Measurements from ENCODE around the gene ANKRD17.

ANKRD17 gene

DNA sequence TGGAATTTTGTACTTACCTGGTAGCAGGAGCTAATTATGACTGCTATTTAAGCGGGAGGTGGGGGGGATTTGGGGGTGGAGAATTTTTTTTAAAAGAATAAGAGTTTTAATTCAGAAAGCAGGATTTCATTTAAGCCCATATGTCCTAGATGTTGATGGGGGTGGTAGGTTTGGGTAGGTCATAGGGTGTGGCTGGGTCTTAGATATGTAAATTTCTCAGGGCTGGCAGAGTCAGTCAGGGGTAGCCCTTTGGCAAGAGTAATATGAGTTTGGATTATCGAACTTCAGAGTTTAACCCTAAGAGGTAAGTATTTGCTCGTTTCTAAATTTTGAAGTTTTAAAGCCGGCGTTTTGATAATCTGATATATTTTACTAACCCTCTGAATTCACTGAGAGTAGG, 153.9 kb downstream of the ANKRD17 start:
- DNase-seq = no peak

DNA sequence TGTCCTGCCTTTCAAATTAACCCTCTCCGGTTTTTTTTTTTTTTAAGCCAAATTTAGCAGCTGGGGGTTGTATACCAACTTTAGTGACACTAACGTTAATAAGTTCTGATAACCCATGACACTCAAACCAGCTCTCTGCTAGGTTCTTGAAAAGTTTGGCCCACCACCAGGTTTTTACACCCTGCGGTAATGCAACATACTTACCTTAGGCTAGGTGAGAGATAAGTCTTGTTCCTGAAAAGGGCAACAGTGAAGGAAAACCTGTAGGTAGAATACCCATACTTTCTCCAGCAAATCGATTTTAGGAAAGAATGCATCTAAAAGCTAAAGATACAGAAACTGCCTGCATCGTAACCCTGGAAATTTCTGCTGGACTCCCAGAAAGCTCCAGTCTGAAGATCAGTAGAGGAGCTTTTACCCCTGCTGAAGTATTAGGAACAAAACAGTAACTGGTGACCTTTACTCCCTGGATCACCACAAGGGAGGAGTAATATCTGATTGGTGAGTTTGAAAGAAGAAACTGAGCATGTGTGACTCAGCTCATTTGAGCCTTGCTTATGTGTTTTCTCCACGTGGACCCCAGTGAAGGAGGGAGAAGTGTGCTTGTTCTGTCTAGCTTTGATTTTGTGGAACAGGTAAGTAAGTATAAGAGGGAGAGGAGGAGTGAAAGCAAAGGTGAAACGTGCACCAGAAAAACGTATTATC, 154.6 kb downstream of the ANKRD17 start:
- no peak for DNase-seq

DNA sequence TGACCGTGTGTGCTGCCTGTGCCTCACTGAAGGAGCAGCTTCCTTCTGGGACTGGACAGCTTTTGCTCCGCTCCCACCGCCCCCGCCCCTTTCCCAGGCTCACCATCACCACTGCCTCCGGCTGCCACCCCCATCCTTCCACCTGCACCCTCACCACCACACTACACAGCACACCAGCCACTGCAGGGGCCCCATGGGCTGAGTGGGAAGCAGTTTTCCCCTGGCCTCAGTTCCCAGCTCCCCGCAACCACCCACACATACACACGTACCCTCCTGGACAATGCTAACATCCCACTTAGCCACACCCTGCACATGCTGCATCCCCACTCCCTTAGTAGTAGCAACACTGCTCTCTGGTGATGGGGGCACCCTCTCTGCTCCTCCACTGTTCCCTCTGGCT, 159.5 kb downstream of the ANKRD17 start:
- no peak for DNase-seq

DNA sequence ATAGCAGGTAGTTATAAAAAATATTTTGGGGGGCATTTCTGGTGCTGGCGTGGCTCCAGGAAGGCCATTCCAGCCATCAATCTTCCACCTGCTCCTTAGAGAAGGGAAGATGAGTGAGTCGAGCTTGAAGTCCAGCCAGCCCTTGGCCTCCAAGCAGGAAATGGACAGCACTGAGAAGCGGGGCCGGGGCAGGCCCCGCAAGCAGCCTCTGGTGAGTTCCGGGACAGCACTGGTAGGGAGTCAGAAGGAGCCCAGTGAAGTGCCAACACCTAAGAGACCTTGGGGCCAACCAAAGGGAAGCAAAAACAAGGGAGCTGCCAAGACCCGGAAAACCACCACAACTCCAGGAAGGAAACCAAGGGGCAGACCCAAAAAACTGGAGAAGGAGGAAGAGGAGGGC, 159.9 kb downstream of the ANKRD17 start:
- DNase-seq = no peak

DNA sequence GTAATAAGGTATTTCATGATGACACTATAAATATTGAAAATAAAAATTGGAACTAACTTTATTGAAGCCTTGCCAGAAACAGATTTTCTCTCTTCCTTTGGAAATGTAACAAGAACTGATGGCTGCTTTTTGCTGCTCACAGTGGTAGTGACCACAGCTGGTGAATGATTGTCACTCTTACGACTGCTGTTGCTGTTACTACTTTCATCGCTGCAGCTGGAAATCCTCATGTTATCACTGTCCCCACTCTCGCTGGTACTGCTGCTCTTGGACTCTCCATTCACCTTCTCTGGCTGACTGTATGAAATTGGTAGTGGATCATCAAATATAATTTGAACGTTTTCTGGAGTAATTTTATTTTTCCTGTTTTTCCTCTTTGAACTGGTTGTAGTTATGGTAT, 160.6 kb downstream of the ANKRD17 start:
- no peak for DNase-seq

DNA sequence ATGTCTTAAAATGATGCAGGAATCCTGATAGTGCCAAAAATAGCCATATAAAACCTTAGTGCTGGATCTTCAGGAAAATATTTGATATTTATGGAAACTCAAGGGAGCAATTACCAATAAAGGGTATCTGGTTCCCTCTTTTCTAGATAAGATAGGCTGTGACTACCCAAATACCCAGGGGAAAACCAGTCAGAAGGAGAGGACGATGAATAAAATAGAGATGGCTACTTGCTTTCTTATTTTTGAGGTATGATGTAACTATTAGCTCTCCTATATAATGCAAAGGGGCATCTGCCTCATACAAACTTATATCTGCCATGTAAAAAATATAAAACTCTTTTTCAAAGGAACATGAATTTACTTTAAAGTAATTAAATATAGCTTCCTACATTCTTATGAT, 165.7 kb downstream of the ANKRD17 start:
- DNase-seq = no peak

DNA sequence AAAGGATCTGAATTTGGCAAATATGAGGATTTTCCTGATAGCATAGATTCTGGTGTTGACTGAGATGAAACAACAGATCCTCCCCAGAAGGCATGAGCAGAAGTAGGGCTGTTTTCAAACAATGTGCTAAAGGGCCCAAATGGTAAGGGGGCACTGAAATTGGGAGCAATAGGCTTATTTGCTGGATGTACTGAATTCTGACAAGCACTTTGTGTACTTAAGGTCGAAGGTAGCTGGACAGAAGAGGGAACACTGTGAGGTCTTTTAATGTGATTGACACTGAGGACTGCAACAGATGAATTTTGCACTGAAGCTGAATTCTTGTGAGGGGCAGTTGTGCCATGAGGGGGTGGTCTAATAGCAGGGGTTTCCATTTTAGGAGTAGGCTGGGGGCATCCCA, 167.9 kb downstream of the ANKRD17 start:
- no peak for DNase-seq

DNA sequence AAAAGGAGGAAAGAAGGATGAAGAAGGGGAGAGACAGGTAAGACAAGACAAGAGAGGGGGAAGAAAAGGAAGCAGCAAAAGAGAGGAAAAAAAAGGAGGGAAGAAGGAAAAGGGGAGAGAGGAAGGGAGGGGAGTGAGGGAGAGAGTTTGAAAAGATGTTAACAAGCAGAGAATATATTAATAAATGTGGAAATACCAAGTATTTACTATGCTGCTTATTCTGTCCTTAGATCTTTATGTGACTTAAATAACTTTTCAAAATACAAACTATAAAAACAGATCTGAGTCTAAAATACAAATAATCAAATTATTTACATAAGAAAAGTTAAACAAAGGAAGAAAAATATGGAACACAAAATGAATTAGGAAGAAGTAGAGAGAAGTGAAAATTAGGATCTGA, 170.7 kb downstream of the ANKRD17 start:
- DNase-seq = no peak

DNA sequence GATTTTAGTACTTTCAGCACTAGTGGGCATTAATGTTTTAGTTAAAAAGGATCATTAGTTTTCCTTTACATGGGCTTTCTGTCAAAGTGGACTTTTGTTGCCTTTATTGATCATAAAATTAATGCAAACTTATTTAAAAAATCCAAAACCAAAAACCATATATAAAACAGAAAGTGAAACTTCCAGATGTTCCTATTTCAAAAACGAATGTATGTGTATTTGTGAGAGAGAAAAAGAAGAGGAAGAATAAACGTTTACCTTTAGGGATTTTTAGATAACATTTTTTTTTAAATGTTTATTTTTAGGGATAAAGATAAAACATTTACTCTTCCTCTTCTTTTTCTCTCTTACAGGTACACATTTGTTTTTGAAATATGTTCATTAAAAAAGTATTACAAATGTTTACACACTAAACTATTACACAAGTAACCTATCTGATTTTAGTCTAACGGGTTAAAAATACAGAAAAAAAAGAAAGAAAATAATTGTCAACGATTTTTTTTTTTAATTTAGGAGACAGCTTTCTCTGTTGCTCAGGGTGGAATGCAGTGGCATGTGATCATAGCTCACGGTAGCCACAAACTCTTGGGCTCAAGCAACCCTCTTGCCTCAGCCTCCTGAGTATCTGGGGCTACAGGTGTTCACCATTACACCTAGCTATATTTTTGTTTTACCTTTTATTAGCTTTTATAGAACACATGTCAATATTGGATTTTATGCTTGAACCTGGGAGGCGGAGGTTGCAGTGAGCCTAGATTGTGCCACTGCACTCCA, 172.3 kb downstream of the ANKRD17 start:
- DNase-seq = no peak

DNA sequence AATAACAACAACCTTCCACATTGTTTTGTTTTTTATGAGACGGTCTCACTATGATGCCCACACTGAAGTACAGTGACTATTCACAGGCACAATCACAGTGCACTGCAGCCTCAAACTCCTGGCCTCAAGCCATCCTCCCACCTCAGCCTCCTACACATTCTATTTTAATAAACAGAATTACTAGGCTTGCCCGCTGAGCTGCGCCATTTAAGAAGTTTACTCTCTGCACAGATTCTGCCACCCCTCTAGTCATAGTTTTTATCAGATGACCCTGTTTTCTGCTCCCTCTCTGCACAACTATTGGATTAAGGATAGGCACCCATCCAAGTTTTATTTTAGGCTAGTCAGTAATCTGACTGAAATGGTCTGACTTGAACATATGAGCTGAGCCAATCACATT, 177.8 kb downstream of the ANKRD17 start:
- no peak for DNase-seq

DNA sequence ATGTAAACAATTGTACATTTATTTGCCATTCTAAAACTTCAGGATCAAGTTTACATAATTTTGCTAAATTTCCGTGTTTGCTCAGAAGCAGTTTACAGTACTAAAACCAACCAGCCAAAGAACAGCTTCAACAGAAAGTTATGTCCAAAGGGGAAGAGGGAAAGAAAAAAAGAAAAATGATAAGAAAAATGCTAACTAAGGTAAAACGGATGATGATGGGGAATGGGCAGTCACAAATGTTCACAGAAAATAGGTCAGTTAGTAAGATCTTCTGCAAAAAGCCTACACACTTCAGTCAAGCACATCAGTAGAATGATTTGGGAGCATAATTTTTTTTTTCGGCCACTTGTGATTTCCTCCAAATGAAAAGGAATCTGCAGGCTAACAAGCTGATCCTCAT, 182.8 kb downstream of the ANKRD17 start:
- DNase-seq = no peak

DNA sequence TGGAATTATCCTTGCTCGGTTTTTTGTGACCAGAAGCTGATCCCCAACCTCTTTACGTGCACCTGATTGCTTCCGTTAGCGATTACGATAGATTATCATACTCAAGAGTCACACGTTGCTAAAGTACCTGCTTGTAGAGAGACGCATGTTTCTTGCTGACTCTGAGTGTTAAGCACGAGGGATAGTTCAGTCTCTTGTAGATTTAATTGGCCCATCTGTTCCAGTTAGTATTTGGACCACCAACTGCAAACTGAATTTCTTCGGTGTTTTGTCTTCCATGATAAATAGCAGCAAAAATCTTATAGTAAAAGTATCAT, 188.6 kb downstream of the ANKRD17 start:
- no peak for DNase-seq

DNA sequence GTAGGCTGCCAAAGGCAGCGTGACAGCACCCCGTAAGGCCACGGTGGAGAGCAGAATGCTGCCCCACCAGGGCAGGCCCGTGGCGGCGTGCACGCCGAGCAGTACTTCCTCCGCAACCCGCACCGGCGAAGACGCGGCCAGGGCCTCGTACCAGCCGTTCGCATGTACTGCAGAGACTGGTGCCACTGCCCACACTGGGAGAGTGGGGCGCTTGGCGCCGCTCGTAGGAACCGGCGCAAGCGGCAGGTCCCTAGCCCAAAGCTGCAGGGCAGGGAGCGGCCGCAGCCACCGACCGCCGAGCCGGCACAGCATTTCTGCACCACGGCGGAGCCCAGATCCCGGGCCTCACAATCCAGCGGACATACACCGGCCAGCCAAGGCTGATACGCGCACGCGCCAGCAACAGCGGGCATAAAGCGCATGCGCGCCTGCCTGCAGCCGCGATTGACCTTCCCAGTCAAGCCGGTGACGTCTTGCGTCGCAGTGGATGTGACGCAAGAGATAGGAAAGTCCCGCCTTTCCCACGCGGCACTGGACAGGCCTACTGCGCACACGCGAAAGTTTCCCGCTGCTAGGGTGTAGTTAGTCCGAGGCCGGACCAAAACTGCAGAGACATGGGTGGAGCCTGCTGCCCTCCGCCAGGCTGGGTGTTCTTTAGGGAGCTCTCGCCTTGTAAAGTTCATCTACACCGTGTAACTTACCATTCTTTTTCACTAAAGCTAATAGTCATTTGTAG, 189.1 kb downstream of the ANKRD17 start, which contains the start of gene COX18:
Gene COX18 (minus strand): TSS at position 379 of the 736 bp plus-strand sequence. CDS start 67 bp downstream, at position 312.
- peak; percentile 94 for DNase-seq

DNA sequence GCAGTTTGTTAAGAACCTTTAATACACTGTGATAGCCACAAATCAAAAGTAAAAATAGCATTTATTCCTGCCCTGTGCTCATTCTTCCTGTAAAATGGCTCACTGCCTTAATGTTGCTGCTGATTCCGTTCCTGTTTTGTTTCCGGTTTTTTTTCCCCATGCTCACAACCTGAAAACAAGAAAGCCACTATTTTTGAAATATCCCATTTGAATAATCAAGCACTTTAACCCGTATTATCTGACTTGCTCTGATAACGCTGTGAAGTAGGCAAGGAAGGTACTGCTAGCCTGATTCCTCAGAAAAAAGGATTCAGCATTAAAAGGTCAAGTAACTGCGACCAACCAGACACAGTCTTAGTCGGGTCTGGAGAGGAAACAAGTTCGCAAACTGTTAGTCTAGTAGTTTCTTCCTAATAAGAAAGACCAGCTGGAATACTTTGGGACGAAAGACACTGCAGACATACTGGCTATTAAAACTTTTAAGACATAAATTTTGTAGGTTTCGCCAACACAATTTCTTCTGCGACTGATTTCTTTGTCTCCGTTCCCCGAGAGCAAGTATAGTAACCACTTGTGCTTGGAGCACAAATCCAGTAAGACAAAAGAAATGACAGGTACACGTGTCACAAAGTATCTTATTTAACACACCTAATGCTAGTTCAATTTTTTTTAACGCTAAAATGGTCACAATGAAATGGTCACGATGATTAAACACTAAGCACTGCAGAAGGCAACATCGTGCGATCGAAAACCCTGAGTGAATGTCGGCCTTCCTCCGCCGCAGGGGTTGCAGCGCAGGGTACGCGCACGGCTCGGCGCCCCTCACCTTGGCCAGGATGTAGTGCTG, 189.9 kb downstream of the ANKRD17 start:
- DNase-seq = no peak

DNA sequence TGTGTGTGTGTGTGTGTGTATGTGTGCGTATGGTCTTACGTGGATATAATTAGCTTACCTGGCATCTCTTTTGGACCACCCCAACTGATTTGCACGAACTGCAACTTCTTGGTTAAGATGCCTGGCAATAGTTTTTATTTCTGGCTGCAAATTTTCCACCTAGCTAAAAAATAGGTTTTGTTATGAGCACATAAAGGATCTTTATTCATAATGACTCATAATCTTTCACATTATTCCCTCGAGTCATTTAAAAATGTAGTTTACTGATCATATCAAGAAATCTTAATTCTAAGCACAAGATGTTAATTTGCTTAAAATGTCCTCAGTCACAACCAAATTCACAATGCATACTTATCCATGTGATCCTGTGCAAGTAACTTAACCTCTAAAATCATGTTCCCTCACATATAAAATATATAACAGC, 190.6 kb downstream of the ANKRD17 start:
- DNase-seq = peak; percentile 35

DNA sequence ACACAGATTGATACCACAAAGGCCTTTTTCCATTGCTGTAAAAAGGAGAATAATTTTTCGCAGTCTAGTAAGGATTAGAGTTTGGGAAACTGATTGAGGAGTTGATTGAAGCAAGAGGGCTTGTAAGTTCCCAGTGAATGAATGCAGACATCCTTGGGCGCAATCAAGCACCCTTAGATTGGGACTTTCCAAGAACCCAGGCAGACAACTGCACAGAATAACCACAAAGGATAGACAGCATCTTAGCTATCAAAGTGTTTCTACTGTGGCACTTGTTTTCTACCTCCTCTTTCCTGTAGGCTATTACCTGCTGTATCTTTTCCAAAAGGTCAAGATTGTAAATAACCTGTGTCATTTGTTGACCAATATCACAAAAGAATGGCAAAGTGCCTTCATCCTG, 191.7 kb downstream of the ANKRD17 start:
- DNase-seq = peak; percentile 22

DNA sequence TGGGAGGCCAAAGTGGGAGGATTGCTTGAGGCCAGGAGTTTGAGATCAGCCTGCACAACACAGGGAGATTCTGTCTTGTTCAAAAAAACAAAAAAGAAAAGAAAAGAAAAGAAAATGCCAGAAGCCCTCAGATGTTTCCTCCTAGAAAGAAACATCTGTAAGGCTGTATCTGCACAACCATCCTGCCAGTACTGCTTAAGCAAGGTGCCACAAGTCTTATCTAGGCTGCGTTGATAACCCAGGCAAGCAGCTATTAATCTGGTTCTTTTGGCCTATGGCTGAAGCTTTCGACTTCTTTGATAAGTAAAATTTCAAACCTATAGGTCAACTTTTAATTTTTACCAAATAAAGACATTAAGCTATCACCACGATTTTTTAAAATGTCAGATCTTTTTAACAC, 192.2 kb downstream of the ANKRD17 start:
- DNase-seq = no peak

DNA sequence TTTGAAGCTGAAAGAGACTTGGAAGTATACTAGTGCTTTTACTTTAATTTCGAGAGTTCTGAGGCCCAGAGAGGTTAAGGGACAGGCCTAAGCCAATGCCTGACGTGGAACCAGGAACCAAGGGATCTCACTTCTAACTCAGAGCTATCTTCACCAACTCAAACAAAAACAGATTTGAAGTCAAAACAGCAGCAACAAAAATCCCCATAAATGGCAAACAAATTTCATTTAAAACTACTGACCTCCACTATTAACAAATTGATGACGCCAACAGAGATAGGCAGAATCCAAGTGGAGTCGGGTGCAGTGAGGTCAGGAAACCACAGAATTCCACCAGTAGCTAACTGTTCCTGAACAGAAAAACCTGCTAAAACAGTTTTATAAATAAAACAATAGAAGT, 194.1 kb downstream of the ANKRD17 start:
- no peak for DNase-seq

DNA sequence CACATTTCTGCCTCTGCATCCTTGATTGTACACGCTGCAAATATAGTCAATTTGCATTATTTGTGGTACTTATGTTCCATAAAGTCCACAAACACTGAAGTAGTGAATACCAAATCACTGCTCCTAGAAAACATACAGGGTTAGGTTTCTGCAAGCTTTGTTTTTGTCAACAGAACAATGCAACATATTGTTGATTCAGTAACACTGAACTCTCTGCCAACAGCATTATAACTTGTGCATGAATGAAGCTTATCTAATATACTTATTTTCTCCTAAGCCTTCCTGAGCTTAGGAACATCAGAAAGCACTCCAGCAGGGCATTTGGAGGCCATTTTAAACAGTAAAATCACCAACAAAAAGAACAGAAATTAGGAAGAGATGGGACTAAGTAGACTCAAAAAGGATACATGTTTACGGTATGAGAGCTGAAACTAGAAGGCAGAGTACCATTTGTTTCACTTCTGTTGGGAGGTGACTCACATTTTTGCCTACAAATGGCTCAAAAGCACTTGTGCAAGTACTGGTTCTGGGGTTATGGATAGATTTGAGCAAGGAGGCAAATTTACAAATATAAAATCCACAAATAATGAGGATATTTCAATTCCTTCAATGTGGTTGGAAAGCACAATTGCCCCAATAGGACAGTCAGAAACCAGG, 203.2 kb downstream of the ANKRD17 start:
- DNase-seq = no peak

DNA sequence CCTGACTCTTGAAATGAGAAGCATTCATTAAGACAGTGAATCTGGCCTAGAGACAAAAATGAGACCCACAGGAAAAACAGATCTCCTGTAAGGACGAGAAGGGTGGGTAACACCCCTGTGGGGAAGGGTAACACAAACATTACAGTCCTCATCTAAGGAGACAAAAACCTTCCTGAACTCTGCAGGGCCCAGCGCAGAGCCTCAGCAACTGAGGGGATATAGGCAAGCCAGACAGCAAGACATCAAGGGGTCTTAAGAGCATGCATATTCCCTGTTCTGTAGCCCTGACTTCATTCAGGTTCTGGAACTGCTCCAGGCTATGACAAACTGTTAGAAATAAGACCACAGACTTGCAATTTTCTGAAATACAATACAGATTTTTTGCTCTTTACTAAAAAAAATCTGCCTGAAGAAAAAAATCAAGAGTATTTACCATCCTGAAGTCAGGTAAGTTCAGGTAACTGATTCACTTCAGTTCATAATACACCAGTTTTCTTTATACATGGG, 204.6 kb downstream of the ANKRD17 start:
- no peak for DNase-seq

DNA sequence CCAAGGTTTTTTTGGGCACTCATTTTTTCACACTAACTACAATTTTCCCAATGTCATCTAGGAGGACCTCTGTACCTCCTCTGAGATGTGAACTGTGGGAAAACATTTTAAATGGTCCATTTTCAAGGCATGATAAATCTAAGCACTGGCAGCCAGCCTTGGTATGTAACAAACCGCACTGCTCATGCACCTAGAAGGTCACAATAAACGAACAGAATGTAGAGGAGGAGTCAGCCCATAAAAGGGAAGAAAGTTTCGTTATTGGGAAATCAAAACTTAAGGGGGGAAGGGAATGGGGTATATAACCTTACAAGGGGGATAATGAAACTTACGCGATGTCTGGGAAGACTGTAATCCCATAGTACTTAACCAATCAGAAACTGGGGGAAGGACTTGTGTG, 205.5 kb downstream of the ANKRD17 start:
- DNase-seq = no peak

DNA sequence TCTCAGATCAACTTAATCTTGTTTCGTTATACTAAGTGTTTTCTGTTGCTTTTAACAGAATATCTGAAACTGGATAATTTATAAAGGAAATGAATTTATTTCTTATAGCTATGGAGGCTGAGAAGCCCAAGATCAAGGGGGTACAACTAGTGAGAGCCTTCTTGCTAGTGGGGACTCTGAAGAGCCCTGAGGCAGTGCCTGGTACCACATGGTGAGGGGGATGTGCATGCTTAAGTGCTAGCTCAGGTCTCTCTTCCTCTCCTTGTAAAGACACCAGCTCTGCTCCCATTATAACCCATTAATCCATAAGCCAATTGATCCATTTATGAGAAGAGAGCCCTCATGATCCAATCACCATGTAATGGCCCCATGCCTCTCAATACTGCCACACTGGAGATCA, 207.0 kb downstream of the ANKRD17 start:
- DNase-seq = no peak

Data from activated naive CD4-positive, alpha-beta T cell treated with Interleukin-2 at 50 U/mL for 16 hours (primary cell).